HCEC 1CT (cell line): ENCODE data around the gene WDR72.
"Not testable (repeated sequence)": the region's sequence is repeated elsewhere in the genome, so short reads cannot be mapped to it uniquely, and the experiment has no call there.

Experiments used
- DNase-seq: peaks from one replicate; pipeline ENCODE4 v3.0.0-alpha.2; 2017

WDR72 gene

DNA sequence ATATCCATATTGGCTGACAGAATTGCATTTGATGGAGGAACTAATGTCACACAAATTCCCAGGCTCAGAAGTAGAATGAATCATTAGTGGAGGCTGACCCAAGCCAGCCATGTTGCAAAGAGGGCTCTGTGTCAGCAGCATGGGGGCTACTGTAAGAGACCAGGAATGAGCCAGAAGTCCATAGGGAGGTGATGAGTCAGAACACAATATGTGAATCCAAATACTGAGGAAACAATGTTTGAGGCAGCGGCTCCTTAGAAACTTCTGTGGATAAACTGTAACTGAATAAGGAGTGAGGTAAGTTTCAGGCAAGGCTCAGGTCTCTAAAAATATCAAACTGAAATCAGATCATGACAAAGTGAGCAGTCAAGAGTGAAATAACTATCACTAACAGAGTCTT, 170.7 kb downstream of the WDR72 start:
- no peak for DNase-seq

DNA sequence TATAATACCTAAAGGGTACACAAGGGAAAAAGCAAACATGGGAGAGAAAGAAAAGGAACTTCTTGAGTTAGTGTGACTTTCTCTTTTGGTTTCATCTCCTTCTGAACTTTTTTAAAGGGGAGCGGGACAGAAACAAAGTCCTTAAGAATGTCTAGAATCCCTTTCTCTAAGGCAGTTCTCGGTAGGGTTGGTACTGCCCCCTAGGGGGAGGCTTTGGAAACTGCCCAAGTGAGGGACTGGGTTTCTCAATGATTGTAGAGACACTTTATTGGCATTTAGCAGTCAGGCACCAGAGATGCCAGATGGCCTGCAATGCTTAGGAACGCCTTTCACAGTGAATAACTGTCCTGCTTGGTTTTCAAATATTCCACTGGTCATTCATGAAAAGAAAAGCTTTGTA, 172.7 kb downstream of the WDR72 start:
- no peak for DNase-seq

- DNase-seq: no peak
These were observed 177.9 kb downstream of the WDR72 start for GRCh38 chr15:53581513-53581912.

GRCh38 chr15:53580366-53580765, 179.1 kb downstream of the WDR72 start:
- DNase-seq: no peak

- DNase-seq: no peak
These were observed 182.6 kb downstream of the WDR72 start for GRCh38 chr15:53576841-53577240.

GRCh38 chr15:53573091-53573490, 186.4 kb downstream of the WDR72 start:
- no peak for DNase-seq

GRCh38 chr15:53569751-53570480, 189.5 kb downstream of the WDR72 start:
- no peak for DNase-seq

DNA sequence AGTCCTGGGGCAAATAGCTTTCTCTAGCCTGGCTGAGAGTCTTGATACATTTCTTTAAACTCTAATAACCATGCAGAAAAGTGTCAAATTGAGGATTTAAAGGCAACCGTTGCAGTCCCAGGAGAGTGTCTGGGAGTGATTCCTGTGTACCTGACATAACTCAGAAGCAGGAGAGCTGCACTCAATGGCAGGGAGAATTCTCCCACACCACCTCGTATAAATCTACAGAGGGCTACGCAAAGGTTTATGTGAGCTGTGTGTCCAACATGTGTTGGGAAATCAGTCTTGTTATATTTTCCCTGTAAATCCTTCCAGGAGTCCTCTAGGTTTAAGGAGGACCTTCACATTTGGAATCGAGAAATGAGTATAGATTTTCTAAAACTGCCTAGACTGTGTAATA, 192.6 kb downstream of the WDR72 start:
- no peak for DNase-seq

GRCh38 chr15:53565721-53566120, 193.7 kb downstream of the WDR72 start:
- DNase-seq: no peak

GRCh38 chr15:53564647-53565046, 194.8 kb downstream of the WDR72 start:
- DNase-seq: no peak

- DNase-seq: no peak
These were observed 195.8 kb downstream of the WDR72 start for GRCh38 chr15:53563627-53564026.

GRCh38 chr15:53559364-53560277, 199.8 kb downstream of the WDR72 start:
- DNase-seq: no peak

GRCh38 chr15:53558384-53558783, 201.1 kb downstream of the WDR72 start:
- no peak for DNase-seq

DNA sequence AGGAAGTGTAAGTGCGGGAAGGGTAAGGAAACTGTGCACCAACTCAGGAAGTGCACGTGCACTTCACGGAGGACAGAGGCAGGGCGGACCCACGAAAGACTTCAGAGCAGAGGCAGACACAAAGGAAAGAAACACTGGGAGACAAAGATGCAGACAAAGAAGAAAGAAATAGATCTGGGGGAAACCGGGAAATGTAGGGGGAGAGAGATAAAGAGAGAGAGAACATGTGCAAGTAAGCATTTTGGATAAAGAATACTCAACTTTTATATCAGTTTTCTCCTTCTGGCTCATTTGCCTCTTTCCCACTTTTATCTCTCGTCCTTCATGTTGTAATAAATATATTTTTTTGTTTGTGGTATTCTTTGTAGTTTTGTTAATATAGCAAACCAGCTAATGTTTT, 204.2 kb downstream of the WDR72 start:
- no peak for DNase-seq

DNA sequence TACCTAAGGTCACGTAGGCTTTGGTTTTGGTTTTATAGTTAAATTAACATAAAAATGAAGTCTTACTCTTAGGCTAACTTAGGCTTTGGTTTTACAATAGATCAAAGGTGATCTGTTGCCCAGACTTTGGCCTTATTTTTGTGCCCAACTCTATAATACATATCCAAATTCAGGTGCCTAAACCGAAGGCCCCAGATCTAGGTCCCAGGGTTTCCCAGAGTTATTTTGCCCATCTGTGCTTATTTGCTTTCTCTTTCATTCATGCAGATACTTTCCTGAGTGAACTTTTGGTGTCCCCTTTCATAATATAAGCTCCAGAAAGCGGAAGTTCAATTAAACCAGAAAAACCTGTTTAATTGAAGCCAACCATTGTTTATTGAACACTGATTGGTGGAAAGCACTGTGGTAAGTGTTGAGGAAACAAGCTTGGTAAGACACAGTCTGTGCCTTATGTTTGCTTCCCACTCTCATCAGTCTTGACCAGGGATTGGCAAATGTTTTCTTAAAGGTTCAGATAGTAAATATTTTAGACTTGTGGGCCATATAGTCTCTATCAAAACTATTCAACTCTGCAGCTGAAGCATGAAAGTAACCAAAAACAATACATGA, 209.7 kb downstream of the WDR72 start:
- no peak for DNase-seq

GRCh38 chr15:53548236-53548635, 211.2 kb downstream of the WDR72 start:
- DNase-seq: no peak

DNA sequence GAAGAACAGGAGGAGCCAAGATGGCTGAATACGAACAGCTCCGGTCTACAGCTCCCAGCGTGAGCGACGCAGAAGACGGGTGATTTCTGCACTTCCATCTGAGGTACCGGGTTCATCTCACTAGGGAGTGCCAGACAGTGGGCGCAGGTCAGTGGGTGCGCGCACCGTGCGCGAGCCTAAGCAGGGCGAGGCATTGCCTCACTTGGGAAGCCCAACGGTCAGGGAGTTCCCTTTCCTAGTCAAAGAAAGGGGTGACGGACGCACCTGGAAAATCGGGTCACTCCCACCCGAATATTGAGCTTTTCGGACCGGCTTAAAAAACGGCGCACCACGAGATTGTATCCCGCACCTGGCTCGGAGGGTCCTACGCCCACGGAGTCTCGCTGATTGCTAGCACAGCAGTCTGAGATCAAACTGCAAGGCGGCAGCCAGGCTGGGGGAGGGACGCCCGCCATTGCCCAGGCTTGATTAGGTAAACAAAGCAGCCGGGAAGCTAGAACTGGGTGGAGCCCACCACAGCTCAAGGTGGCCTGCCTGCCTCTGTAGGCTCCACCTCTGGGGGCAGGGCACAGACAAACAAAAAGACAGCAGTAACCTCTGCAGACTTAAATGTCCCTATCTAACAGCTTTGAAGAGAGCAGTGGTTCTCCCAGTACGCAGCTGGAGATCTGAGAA, 218.7 kb downstream of the WDR72 start:
- DNase-seq: not testable (repeated sequence)

GRCh38 chr15:53539878-53540277, 219.6 kb downstream of the WDR72 start:
- no peak for DNase-seq

- no peak for DNase-seq
These were observed 222.9 kb downstream of the WDR72 start for GRCh38 chr15:53536479-53537120.

- DNase-seq: no peak
These were observed 223.6 kb downstream of the WDR72 start for GRCh38 chr15:53535886-53536285.

- DNase-seq: no peak
These were observed 225.2 kb downstream of the WDR72 start for GRCh38 chr15:53534105-53534839.

- DNase-seq: no peak
These were observed 228.7 kb downstream of the WDR72 start for GRCh38 chr15:53530761-53531160.
